Activated CD4-positive, alpha-beta T cell treated with anti-CD3 and anti-CD28 coated beads, Interleukin-2, Interleukin-6, amounts not matched to agents 100 ng/mL and 50 ng/mL, durations not matched to agents 16 hours and 8 hours (primary cell): ENCODE data around the gene TEAD1.
"Not testable (repeated sequence)": the region's sequence is repeated elsewhere in the genome, so short reads cannot be mapped to it uniquely, and the experiment has no call there.

Source experiments
- DNase-seq: peaks from one replicate; pipeline ENCODE4 v3.0.0-alpha.2; 2020

The TEAD1 gene

DNA sequence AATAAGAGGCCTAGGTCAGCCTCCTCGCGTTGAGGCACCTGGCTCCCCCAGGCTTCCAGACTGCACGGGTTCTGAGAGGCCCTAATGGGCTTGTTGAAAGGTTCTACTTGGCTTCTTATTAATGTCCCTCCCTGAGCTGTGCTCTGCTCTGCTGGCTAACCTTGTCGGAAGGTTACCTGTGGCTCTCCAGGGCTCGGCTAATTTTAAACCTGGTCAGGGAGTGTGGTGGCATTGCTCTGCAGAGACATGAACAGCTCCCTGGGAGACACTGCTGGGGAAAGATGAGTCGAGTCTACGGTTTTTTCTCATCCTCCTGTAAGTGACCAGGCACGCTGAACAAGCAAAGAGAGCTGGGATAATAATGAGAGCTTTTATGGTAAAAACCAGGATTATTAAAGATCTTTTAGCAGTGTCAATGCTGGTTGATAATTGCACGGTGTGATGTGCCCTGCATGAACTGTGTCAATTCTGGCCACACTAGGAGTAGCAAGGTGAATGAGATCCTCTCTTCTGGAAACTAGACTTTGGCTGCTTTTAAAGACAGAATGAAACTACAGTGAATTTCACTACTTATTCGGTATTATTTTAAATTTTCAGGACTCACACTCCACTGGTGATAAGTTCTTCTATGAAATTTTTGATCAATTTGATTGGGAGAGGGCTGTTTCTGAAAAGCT, 70.7 kb downstream of the TEAD1 start:
- no peak for DNase-seq

DNA sequence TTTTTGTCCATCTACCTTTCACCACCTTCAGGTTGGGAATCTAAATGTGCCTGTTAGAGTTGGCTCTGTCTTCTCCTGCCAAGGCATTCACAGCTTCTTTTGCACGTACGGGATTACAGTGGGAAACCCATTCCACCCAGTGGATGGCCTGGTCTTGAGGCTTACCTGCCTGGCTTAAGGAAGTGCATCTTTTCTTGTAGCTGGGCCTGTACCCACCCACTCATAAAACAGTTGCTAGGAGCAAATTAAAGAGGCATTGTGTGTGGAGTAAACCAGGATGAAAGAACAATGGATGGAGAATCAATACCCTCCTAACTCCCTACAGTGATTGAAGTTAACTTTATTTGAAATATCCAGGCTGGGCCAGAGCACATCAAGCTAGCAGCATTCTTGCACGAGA, 71.6 kb downstream of the TEAD1 start:
- DNase-seq: no peak

DNA sequence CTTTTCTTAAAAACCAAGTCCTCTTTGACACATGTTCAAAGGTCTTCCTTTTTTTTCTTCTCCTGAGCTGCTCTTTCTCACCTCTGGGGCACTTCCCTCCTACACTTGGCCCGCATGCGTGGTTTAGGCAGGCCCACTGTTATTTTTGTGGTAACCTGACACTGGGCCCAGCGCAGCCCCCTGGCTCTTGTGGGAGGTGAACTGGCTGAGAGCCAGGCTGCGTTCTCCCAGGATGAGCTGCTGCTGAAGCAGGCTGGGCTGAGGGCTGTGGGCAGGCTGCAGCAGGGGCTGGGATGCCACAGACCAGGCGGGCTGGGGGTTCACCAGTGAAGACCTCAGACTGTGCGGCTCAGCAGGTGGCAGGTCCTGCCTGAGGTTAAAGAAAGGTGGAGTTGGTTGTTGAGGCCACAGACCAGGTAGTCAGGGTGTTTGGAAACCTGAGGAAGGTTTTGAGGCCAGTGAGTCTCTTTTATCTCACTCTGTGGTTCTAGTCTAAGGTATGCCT, 72.4 kb downstream of the TEAD1 start:
- DNase-seq: no peak

DNA sequence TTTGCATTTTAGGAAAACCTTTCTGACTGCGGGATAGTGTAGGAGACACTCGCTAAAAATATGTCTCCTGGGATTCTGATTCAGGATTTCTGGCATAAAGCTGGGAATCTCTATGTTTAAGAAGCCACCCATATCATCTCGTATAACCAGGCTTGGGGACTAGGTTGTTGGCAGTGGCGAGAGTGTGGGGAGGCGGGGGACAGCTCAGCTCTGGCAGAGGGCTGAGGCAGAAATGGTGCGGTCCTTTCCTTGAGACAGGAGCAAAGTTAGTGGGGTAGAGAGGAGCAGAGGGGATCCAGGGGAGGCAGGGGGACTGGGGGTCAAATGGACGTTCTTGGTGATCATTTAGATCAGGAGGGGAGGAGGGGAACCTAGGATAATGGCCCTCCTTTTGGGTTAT, 74.3 kb downstream of the TEAD1 start:
- DNase-seq: no peak

DNA sequence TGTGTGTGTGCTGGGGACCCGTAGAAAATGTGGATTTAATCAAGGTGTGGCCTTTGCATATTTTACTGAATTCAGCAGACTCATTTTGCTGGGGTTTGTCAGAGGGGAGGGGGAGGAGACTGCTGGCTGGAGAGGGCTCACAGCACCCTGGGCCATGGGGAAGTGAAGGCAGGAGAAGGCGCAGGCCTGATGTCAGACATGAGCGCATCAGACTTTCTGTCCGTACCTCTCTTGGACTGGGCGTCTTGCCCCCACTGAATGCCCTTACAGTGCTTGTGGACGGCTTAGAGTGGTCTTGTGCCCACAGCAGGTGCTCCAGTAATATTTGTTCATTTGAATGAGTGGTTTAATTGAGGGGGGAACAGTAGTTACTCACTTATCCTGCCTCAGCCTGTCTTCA, 75.2 kb downstream of the TEAD1 start:
- DNase-seq: no peak

DNA sequence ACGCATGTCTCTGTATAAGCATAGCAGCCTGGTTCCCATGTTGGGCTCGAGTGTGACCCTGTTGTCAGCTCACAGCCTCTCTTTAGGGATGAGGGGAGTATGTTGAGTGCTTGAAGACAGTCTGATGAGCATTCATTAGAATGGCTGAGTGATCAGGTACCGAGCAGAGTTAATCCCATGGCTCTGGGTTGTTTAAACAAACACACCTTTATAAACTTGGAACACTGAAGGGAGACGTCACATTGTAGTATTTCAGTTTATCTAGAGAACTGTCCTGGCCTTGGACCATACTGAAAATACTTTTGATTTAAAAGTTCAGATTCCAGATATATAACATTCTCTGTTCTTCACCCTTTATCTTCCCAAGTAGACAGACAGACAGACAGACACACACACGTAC, 76.0 kb downstream of the TEAD1 start:
- DNase-seq: no peak

DNA sequence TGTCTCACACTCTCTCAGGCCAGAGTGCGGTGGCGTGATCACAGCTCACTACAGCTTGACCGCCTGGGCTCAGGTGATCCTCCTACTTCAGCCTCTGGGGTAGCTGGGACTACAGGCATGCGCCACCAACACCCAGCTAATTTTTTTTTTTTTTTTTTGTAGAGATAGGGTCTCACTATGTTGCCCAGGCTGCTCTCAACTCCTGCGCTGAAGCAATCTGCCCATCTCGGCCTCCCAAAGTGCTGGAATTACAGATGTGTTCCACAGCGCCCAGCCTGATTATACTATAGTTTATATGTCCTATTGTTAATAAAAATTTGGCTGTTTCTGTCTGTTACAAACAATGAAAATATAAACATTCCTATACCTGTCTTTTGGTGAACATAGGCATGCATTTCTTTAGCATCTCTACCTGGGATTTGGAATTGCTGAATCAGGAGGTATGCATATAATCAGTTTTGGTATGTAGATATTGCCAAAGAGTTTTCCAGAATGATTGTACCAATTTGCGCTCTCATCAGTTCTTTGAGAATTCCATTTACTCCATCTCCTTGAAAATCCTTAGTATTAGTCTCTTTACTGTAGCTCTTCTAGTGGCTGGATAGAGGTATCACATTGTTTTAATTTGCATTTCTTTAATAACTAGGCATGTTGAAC, 78.8 kb downstream of the TEAD1 start:
- no peak for DNase-seq

DNA sequence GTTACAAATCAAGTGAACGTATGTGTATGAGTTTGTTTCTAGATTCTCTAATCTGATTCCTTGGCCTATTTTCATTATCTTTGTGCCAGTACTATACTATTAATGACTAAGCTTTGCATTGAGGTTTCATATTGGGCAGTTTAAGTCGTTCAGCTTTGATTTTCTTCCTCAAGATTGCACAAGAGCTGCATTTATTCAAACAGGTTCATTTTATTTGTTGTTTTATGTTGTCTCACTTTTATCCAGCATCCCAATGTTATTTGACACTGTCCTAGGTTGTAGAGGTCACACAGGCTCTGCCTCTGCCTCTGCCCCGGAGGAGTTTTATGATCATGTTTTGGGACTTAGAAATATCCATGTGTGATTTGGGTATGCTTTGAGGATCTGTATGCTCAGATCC, 79.8 kb downstream of the TEAD1 start:
- DNase-seq: no peak

DNA sequence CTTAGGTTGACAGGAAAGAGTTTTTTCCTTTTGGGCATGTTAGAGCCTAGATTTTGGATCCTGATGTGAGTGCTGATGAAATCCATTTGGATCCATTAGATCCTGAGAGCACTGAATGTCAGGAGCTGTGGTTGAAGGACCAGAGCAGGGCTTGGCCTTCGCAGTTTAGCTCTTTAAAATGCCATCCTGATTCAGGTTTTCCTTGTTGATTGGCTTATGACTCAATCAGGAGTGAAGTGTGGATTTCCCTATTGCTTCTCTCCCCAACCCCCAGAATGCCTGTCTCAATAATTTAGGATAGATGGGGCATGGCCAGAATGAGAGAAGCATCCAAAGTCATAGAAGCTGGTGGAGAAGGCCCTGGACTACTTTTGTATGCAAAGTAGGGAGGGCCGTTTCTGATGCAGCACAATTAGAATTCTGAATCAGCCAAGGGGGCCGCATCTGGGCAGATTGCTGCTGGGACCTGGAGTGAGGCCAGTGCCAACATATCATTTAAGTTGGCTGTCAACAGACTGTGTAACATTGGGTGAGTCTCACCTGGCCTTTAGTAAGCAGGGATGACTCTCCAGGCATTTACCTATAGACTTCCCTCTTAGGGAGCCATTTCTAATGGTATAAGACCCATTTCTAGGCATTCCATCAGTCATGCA, 80.5 kb downstream of the TEAD1 start:
- DNase-seq: no peak

DNA sequence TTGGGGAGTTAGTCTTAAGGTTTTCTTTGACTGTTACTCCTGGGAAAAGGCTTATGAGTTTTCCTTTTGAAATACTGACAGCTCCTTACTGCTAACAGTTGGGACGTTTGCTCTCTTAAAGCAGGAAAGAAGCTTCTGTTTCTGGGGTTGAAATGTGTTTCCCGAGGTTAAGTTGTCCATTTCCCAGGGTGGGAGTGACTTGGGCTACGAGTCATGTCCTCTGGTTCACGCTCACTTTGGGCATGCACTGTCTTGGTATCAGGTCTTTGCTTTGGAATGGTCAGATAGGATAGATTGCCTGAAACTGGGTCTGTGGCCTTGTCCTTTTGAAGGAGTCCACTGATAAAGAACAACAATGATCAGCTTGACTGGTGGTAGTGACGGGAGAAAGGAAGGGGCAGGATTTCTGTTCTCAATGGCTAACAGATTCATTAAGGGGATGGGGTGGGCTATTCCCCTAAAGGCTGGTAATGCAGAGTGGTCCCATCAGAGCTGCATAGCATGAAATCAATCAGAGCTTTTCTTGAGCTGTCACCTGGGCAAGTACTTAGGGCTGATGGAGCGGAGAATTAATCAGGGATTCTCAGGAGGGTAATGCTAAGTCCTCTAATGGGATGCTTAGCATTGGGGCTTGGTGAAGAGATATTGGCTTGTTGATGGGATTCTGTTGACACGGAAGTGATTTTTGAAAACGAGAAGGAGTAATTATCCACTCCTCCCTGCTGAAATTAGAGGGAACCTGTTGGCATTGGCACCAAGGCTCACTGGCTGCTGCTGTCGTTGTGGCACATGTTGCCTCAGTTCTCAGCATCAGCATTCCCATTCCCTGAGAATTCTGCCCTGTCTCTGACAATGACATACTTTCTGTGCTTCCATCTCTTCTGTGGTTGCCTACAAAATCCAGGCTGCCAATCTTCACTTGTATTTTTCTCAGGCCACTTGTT, 81.6 kb downstream of the TEAD1 start:
- DNase-seq: no peak

DNA sequence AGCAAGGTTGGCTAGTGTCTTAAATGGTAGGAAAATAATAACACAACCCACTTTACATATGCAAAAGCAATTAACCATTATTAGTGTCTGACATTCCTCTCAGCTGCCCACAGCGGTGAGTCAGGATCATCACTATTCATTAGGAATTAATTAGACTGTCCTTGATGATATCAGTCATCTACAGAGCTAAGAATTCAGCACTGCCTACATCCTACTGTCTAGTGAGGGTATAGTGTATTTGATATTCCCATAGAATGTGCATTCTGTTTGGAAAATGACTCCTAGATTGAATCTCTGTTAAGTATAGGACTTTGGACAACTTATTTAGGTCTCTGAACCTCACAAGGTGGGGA, 82.2 kb downstream of the TEAD1 start:
- DNase-seq: no peak

DNA sequence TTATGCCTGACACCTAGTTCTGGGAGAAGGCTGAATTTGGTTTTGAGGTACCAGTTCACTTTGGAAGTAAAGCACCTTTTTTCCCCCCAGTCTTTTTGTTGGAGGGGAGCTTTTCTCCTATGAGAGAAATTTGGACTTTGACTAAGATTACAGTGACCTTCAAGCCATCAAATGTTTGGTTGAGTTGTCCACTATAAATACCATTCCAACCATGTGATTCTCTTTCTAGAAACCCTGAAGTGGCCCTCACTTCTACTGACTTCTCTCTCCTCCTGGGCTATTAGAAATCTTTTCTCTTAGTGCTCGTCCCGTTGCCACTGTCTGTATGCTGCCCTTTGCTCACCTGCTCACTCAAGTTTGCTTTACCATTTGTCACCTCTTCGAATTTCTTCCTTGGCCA, 82.6 kb downstream of the TEAD1 start:
- no peak for DNase-seq

DNA sequence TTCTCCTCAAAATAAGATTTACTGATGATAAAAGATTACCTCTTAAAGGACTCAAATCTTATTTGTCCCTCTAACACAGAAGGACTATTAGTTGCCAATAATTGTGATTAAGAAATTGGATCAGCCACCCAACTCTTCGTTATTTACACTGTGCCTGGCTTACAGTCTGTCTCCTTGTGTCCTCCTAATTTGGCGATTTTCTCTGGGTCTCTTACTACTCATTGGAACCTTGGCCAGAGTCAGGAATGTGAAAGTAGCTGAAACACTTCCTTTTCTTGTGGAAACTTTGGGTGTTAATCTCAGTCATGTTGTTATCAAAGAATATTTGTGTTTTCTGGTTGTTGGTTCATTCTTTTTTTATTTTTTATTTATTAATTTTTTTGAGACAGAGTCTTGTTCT, 83.2 kb downstream of the TEAD1 start:
- DNase-seq: no peak

DNA sequence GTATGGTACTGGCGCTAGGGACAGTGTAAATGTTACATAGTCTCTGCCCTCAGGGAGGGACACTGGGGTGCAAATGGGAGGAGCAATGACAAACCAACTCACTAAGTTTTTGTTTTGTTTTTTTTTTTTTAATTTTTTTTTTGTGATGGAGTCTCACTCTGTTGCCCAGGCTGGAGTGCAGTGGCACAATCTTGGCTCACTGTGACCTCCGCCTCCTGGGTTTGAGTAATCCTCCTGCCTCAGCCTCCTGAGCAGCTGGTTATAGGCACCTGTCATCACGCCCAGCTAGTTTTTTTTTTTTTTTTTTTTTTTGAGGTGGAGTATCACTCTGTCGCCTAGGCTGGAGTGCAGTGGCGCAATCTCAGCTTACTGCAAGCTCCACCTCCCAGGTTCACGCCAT, 83.9 kb downstream of the TEAD1 start:
- not testable (repeated sequence) for DNase-seq

DNA sequence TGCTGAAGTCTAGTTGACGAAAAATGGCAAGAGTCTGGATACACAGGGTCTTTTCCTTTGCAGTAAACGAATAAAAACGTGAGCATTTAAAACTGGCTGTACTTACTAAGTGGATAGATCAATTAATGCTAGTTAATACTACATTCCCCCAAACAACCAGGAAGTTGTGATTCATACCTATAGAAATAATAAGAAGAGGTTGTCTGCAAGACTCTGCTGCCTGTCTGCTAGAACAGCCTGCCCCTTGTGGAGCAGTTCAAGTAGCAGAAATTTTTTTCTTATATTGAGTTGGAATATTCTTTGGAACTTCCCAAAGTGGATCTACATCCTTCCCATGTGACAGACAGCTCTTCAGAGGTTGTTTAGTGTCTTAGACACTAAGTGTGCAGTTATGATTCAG, 86.8 kb downstream of the TEAD1 start:
- no peak for DNase-seq

DNA sequence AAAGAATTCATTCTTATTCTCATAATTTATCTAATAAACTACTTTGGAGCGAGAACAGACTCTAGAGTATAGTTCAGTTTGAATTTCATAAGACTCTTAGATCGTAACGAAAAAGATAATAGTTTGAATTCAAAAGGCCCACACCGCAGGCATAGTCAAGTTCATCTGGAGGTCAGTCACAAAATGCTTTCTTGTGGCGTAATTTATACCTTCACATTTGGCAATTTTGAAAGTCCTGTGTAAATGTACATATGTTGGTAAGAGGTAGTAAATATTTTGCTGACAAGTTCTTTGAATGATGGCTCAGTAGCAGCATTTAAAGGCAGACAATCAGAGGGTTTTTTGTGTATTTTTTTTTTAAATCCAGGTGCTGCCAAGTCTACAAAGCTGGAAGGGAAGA, 88.1 kb downstream of the TEAD1 start:
- no peak for DNase-seq

DNA sequence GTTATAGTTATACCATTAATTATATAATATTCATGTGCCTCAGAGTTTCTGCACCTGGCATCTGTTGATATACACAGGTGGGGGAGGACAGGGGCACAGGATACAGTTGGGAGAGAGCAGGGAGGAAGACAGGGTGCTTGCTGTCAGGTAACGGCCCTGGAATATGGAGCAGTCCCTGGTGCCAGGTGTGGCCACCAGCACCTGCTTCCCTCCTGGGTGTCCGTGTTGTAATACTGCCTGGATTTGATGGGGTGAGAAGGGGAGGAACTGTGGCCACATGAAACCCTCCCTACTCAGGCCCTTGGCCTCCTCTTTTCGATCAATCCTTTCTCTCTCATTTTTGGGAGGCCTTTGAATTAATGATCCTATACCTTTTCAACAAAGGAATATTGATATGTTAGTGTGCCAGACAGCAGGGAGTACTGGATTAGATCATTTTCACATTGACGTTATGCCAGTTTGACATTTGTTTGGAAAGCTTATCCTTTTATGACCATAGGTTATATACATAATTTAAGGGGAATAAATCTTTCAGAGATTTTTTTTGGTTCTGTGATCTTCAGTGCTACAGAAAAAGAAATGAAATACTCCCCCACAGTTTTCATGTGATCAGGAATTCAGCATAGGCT, 88.6 kb downstream of the TEAD1 start:
- DNase-seq: no peak

DNA sequence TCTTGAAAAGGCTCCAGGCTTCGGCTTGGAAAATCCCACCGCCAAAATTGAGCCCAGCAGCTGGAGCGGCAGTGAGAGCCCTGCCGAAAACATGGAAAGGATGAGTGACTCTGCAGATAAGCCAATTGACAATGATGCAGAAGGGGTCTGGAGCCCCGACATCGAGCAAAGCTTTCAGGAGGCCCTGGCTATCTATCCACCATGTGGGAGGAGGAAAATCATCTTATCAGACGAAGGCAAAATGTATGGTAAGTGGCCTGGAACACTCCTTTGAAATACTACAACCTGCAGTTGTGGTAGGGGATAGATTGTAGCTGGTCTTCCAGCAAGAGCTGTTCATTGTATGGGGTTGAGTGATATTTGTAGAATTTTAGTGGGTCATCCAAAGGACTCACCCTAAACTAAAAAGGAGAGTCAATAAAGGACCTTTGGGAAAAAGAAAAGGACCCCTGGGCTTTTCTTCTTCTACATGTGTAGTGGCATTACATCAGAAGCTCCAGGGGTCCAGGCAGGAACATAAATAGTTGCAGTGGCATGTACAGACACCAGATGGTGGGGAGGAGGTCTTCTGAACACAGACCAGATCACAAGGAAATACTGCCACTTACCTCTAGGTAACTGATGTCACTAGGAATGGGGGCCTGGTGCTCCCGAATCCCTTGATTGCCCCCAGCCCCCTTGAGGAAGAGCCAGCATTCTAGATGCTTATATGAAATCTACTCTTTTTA, 90.1 kb downstream of the TEAD1 start:
- DNase-seq: no peak

DNA sequence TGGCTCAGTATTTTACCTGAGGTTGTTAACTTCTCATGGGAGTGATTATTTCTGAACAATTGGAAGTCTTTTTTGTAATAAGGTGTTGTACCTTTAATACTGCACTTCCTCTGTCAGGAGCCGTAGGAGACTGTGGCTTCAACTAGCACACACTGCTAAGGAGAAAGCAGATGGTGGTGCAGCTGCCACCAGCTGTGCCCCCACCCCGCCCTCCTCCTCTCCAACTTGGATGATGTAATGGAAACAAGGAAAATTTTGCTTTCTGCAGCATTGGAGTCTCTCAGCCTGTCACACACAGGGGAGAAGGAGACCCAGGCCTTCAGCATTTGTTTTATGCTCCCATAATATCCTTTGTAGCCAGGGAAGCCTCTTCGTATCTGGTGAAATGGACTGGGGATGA, 91.2 kb downstream of the TEAD1 start:
- DNase-seq: no peak

DNA sequence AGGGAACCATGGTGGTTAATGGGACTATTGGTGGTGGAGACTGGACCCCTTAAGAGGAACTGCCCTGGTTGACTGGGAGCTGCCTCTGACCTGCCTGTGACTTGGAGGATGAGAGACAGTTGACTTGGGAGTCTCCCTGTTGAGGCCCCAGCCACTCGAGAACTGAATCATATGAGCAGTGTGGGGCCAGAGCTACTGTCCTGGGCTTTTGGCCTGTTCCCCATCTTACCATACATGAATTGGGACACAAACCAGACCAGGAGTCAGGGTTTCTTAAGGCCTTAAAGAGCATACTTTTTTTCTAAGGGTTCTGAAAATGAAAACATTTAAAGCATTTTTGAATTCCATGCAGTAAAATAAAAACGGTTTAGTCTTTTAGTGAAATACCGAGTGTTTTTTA, 92.8 kb downstream of the TEAD1 start:
- no peak for DNase-seq

DNA sequence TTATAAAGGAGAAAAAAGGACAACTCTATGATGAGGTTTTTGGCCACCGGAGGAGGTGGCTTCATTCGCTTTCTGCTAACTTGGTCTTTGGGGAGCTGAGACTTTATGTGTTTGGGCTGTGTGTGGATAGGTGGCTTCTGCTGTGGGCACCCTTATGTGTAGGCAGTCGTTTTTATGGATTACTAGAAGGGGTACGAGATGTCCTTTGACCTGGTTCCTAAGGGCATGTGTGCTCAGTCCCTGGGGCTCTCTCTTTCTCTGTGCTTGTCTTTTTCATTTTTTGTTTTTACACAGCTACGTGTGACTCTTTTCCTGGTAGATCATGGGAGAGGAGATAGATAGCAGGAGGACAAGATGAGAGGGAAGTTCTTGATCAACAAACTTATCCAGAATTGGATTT, 93.4 kb downstream of the TEAD1 start:
- no peak for DNase-seq
